K562 (cell line): ENCODE data around the gene SIRT2. TPM values are rescaled to one million over a fixed set of nuclear protein-coding genes. Genes with fewer than 3 reads are reported as not detected.
A peak's percentile ranks its signal among the peaks of the same experiment; 100 is the strongest.

Source experiments
- ASH1L ChIP-seq: fragments of 450-650 bp; IDR thresholded peaks from 2 replicates; pipeline ENCODE4 v1.6.1; 2018; ENCODE audit warnings: borderline replicate concordance, mild to moderate bottlenecking, low read depth; ENCODE audit not compliant: partially characterized antibody
- CBX5 ChIP-seq: IDR thresholded peaks from 2 replicates; pipeline ENCODE4 v1.6.1; 2014; ENCODE audit warnings: low read depth, borderline replicate concordance
- CHCHD3 ChIP-seq: fragments of 250-450 bp; sonication (Bioruptor Pico); IDR thresholded peaks from 2 replicates; pipeline ENCODE4 v2.1.2; 2022; ENCODE audit warnings: mild to moderate bottlenecking
- DMBX1 ChIP-seq: fragments of 250-450 bp; sonication (Bioruptor Pico); IDR thresholded peaks from 2 replicates; pipeline ENCODE4 v1.8.0; 2022; ENCODE audit warnings: inconsistent platforms, mild to moderate bottlenecking, moderate library complexity, borderline replicate concordance
- ESRRA ChIP-seq: fragments of 450-650 bp; IDR thresholded peaks from 2 replicates; pipeline ENCODE4 v1.6.1; 2014; ENCODE audit warnings: low read depth, mild to moderate bottlenecking, moderate library complexity, borderline replicate concordance
- LCOR ChIP-seq: sonication (generic); formaldehyde crosslinking; IDR thresholded peaks from 2 replicates; pipeline ENCODE4 v1.8.0; 2022; ENCODE audit warnings: mild to moderate bottlenecking, missing genetic modification reagents
- MCM3 ChIP-seq: fragments of 450-650 bp; IDR thresholded peaks from 2 replicates; pipeline ENCODE4 v1.6.1; 2016
- NR4A1 ChIP-seq, 2 experiments: fragments of 250-450 bp in 1 of 2; fragments of 450-650 bp in 1 of 2; sonication (Bioruptor Pico) in 1 of 2; IDR thresholded peaks; 2 replicates each; pipeline versions ENCODE4 v1.4.0 to v1.6.1; 2016 to 2020; ENCODE audit warnings: mild to moderate bottlenecking in 2 of 2, missing compliant biosample characterization in 1 of 2, missing genetic modification characterization in 1 of 2, moderate library complexity in 1 of 2
- SIX5 ChIP-seq, 2 experiments: IDR thresholded peaks; 2 replicates each; pipeline ENCODE4 v1.6.1; 2011; ENCODE audit warnings: low read length in 2 of 2, borderline replicate concordance in 1 of 2, low read depth in 1 of 2, mild to moderate bottlenecking in 1 of 2, moderate library complexity in 1 of 2; ENCODE audit not compliant: insufficient read depth in 1 of 2
- SRF ChIP-seq, 2 experiments: fragments of 250-450, 450-650 bp in 1 of 2; sonication (Bioruptor Pico) in 1 of 2; sonication (generic) in 1 of 2; formaldehyde crosslinking; IDR thresholded peaks; 2 replicates each; pipeline versions ENCODE4 v1.5.0 to v1.5.1; 2020 to 2022; ENCODE audit warnings: mild to moderate bottlenecking in 1 of 2, missing genetic modification reagents in 1 of 2
- TBL1XR1 ChIP-seq, 2 experiments: IDR thresholded peaks; 2 replicates each; pipeline ENCODE4 v1.6.1; 2012; ENCODE audit warnings: improper control_type of control experiment in 2 of 2, low read length in 2 of 2, mild to moderate bottlenecking in 1 of 2
- ZNF644 ChIP-seq: fragments of 200-800 bp; sonication (Bioruptor generic); IDR thresholded peaks from 2 replicates; pipeline ENCODE4 v1.6.1; 2016; ENCODE audit warnings: low read depth, missing genetic modification characterization, missing compliant biosample characterization
- ZNF766 ChIP-seq: fragments of 200-800 bp; sonication (Bioruptor generic); conservative IDR thresholded peaks from 2 replicates; pipeline ENCODE4 v1.6.1; 2016; ENCODE audit warnings: missing genetic modification characterization, missing compliant biosample characterization
- polyA plus RNA-seq, 8 experiments: library from polyadenylated mRNA; depleted of rRNA in 4 of 8; stranded (reverse) in 5 of 8; unstranded in 3 of 8; fragments of >200 nt; fragmentation: Nextera tagmentation in 2 of 8; fragmentation: Illumina TruSeq in 1 of 8; extraction: Ambion mirVana in 2 of 8; extraction: Trizol in 1 of 8; gene quantifications; 2 replicates each; pipeline versions ENCODE4 v1.2.1 to v1.2.3, GENCODE V29; 2011 to 2014; ENCODE audit warnings: inconsistent platforms in 1 of 8, missing spikeins in 1 of 8
- total RNA-seq, 7 experiments: library from RNA; depleted of rRNA in 6 of 7; stranded (reverse); fragments of >200 nt in 6 of 7; fragmentation: Illumina TruSeq in 2 of 7; extraction: Trizol in 2 of 7; gene quantifications; 2 replicates each; pipeline versions ENCODE4 v1.2.1 to v1.2.3, GENCODE V29; 2011 to 2021; ENCODE audit warnings: low replicate concordance in 1 of 7
- TF ChIP-seq, protein P1 (sequence below), 2 experiments: IDR thresholded peaks; 2 replicates each; pipeline ENCODE4 v1.6.1; 2012; ENCODE audit warnings: improper control_type of control experiment in 2 of 2, low read depth in 2 of 2, low read length in 2 of 2, borderline replicate concordance in 1 of 2
- TF ChIP-seq, protein P2 (sequence below): fragments of 250-450 bp; sonication (Bioruptor Pico); IDR thresholded peaks from 2 replicates; pipeline ENCODE4 v1.4.0; 2020
- TF ChIP-seq, protein P3 (sequence below): sonication (generic); formaldehyde crosslinking; IDR thresholded peaks from 2 replicates; pipeline ENCODE4 v1.8.0; 2022; ENCODE audit warnings: mild to moderate bottlenecking, low read depth, missing genetic modification reagents
- TF ChIP-seq, protein P4 (sequence below): sonication (generic); formaldehyde crosslinking; IDR thresholded peaks from 2 replicates; pipeline ENCODE4 v1.5.0; 2020; ENCODE audit warnings: missing genetic modification reagents
- TF ChIP-seq, protein P5 (sequence below): sonication (generic); formaldehyde crosslinking; IDR thresholded peaks from 2 replicates; pipeline ENCODE4 v1.8.1; 2023; ENCODE audit warnings: mild to moderate bottlenecking, missing genetic modification reagents, moderate library complexity

SIRT2 gene
- total and polyA plus RNA-seq, 9 of the 15 experiments (the other 6 are each of a cell fraction or from before 2014, with no cell fraction given), result 2.3 to 35.2 (median 22.9) TPM

DNA sequence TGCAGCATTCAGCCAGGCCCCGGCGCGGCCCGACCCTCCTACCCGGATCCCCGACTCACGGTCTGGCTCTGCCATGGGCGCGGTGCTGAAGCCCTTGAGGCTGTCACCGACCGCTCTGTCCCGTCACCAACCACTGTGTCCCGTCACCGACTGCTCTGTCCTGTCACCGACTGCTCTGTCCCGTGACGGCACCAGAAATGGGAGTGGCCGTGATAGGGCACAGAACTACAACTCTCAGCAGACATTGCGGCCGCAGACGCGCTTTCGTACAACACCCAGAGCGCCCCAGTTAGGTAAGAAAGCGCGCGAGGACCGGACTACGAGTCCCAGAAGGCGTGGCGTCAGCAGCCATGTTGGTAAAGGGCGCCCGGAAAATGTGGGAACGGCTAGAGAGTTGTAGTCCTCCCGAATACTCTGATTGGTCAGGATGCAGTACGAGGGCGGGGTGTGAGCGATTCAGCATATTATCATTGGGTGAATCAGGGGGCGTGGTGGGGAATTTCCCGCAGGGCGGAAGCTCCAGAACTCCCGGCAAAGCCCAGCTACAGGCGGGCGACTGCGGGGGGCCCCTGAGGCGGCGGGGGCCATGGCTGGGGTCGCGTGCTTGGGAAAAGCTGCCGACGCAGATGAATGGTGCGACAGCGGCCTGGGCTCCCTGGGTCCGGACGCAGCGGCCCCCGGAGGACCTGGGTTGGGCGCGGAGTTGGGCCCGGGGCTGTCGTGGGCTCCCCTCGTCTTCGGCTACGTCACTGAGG lies at the start of gene SIRT2, which contains the start of gene NFKBIB (continued):
- TF ChIP-seq CBX5 (no peak), SIX5 (IDR thresholded peaks at IDR 0.05; ENCODE audit: borderline replicate concordance in 1 of 2, insufficient read depth in 1 of 2, low read depth in 1 of 2, low read length in 2 of 2) (peak; percentile 95 to 98), ASH1L (peak; percentile 94), ESRRA (peak; percentile 73; the same call in 1 of the 2 replicates), ZNF766 (CRISPR knock-in tag) (peak; percentile 80), DMBX1 (CRISPR knock-in tag) (peak; percentile 69; the same call in 1 of the 2 replicates), CHCHD3 (CRISPR knock-in tag) (no peak), MCM3 (no peak), TBL1XR1 (IDR thresholded peaks at IDR 0.05; ENCODE audit: low read length in 2 of 2) (peak; percentile 10 to 78; a peak in 2 of 4 replicates), NR4A1 (CRISPR knock-in tag; IDR thresholded peaks at IDR 0.05) (no peak), NR4A1 (tag; IDR thresholded peaks at IDR 0.05) (no peak), LCOR (CRISPR knock-in tag) (no peak; the same call in 1 of the 2 replicates), SRF (CRISPR knock-in tag; IDR thresholded peaks at IDR 0.05) (peak in 1 of 2 experiments; percentile 84; a peak in 2 of 4 replicates), ZNF644 (tag) (peak; percentile 87)
- TF ChIP-seq, protein P1, sequence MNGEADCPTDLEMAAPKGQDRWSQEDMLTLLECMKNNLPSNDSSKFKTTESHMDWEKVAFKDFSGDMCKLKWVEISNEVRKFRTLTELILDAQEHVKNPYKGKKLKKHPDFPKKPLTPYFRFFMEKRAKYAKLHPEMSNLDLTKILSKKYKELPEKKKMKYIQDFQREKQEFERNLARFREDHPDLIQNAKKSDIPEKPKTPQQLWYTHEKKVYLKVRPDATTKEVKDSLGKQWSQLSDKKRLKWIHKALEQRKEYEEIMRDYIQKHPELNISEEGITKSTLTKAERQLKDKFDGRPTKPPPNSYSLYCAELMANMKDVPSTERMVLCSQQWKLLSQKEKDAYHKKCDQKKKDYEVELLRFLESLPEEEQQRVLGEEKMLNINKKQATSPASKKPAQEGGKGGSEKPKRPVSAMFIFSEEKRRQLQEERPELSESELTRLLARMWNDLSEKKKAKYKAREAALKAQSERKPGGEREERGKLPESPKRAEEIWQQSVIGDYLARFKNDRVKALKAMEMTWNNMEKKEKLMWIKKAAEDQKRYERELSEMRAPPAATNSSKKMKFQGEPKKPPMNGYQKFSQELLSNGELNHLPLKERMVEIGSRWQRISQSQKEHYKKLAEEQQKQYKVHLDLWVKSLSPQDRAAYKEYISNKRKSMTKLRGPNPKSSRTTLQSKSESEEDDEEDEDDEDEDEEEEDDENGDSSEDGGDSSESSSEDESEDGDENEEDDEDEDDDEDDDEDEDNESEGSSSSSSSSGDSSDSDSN (IDR thresholded peaks at IDR 0.05; ENCODE audit: borderline replicate concordance in 1 of 2, low read depth in 2 of 2, low read length in 2 of 2), result 0 out of 4 replicates have a peak, but pooled peaks have one; percentile 36 to 56
- TF ChIP-seq, protein P2, sequence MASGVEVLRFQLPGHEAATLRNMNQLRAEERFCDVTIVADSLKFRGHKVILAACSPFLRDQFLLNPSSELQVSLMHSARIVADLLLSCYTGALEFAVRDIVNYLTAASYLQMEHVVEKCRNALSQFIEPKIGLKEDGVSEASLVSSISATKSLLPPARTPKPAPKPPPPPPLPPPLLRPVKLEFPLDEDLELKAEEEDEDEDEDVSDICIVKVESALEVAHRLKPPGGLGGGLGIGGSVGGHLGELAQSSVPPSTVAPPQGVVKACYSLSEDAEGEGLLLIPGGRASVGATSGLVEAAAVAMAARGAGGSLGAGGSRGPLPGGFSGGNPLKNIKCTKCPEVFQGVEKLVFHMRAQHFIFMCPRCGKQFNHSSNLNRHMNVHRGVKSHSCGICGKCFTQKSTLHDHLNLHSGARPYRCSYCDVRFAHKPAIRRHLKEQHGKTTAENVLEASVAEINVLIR (CRISPR knock-in tag), result peak; percentile 94
- TF ChIP-seq, protein P3, sequence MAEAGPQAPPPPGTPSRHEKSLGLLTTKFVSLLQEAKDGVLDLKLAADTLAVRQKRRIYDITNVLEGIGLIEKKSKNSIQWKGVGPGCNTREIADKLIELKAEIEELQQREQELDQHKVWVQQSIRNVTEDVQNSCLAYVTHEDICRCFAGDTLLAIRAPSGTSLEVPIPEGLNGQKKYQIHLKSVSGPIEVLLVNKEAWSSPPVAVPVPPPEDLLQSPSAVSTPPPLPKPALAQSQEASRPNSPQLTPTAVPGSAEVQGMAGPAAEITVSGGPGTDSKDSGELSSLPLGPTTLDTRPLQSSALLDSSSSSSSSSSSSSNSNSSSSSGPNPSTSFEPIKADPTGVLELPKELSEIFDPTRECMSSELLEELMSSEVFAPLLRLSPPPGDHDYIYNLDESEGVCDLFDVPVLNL (CRISPR knock-in tag), result 0 out of 2 replicates have a peak, but pooled peaks have one; percentile 41
- TF ChIP-seq, protein P4, sequence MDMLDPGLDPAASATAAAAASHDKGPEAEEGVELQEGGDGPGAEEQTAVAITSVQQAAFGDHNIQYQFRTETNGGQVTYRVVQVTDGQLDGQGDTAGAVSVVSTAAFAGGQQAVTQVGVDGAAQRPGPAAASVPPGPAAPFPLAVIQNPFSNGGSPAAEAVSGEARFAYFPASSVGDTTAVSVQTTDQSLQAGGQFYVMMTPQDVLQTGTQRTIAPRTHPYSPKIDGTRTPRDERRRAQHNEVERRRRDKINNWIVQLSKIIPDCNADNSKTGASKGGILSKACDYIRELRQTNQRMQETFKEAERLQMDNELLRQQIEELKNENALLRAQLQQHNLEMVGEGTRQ, result peak; percentile 75
- TF ChIP-seq, protein P5, sequence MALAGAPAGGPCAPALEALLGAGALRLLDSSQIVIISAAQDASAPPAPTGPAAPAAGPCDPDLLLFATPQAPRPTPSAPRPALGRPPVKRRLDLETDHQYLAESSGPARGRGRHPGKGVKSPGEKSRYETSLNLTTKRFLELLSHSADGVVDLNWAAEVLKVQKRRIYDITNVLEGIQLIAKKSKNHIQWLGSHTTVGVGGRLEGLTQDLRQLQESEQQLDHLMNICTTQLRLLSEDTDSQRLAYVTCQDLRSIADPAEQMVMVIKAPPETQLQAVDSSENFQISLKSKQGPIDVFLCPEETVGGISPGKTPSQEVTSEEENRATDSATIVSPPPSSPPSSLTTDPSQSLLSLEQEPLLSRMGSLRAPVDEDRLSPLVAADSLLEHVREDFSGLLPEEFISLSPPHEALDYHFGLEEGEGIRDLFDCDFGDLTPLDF (CRISPR knock-in tag), result peak; percentile 96
